ENCODE measurements around the gene TESK1.
"Not testable (repeated sequence)": the region's sequence is repeated elsewhere in the genome, so short reads cannot be mapped to it uniquely, and the experiment has no call there.

Gene TESK1

GRCh38 chr9:35604578-35605350, at the start of gene TESK1:
TSS of gene TESK1 (plus strand) at chr9:35605262. CDS start at chr9:35605620, 358 bp downstream.
- no peak for DNase-seq

- no peak for DNase-seq
Measured at GRCh38 chr9:35555881-35556280, 49.2 kb upstream of the TESK1 start.

GRCh38 chr9:35556776-35557175, 48.3 kb upstream of the TESK1 start:
- DNase-seq = no peak

GRCh38 chr9:35557320-35557719, 47.7 kb upstream of the TESK1 start:
- no peak for DNase-seq

GRCh38 chr9:35558185-35558584, 46.9 kb upstream of the TESK1 start:
- no peak for DNase-seq

GRCh38 chr9:35559792-35560530, 45.1 kb upstream of the TESK1 start:
- DNase-seq = no peak

- DNase-seq = no peak
Measured at GRCh38 chr9:35560625-35561337, 44.3 kb upstream of the TESK1 start.

GRCh38 chr9:35561468-35562261, 43.4 kb upstream of the TESK1 start:
- DNase-seq = no peak

- no peak for DNase-seq
Measured at GRCh38 chr9:35562895-35563780, 41.9 kb upstream of the TESK1 start.

- DNase-seq = no peak
Measured at GRCh38 chr9:35563791-35564197, 41.3 kb upstream of the TESK1 start.

- no peak for DNase-seq
Measured at GRCh38 chr9:35564658-35565061, 40.4 kb upstream of the TESK1 start.

GRCh38 chr9:35566417-35566816, 38.6 kb upstream of the TESK1 start:
- DNase-seq = no peak

- DNase-seq = no peak
Measured at GRCh38 chr9:35568196-35568595, 36.9 kb upstream of the TESK1 start.

GRCh38 chr9:35569206-35569605, 35.9 kb upstream of the TESK1 start:
- no peak for DNase-seq

GRCh38 chr9:35570709-35571504, 34.2 kb upstream of the TESK1 start:
- DNase-seq = no peak

GRCh38 chr9:35574578-35575122, 30.4 kb upstream of the TESK1 start:
- DNase-seq = no peak

GRCh38 chr9:35575478-35575877, 29.6 kb upstream of the TESK1 start:
- DNase-seq = no peak

- no peak for DNase-seq
Measured at GRCh38 chr9:35577486-35577885, 27.6 kb upstream of the TESK1 start.

- no peak for DNase-seq
Measured at GRCh38 chr9:35579130-35579529, 25.9 kb upstream of the TESK1 start.

- not testable (repeated sequence) for DNase-seq
Measured at GRCh38 chr9:35579659-35580227, 25.3 kb upstream of the TESK1 start.

Data from NCI-H2081 treated with DMSO at 0.1 percent for 48 hours (cell line).